Hepatocyte (in vitro differentiated cells): ENCODE results near the gene EPHB6. TPM values are rescaled to one million over a fixed set of nuclear protein-coding genes. Genes with fewer than 3 reads are reported as not detected.

Experiments used
- DNase-seq: peaks from one replicate; pipeline ENCODE4 v3.0.0-alpha.2; 2016; ENCODE audit warnings: low spot score
- H2AFZ ChIP-seq: fragments of 200-600 bp; sonication (generic); 2 replicates; pipeline ENCODE4 v1.6.0; 2016; ENCODE audit warnings: antibody characterized with exemption, mild to moderate bottlenecking
- H3K27ac ChIP-seq: fragments of 200-600 bp; sonication (generic); 2 replicates; pipeline ENCODE4 v1.5.1; 2016; ENCODE audit warnings: mild to moderate bottlenecking
- H3K27me3 ChIP-seq: fragments of 200-600 bp; sonication (generic); 2 replicates; pipeline ENCODE4 v1.6.1; 2016
- H3K36me3 ChIP-seq: fragments of 200-600 bp; sonication (generic); replicated peaks from 2 replicates; pipeline ENCODE4 v1.5.1; 2016; ENCODE audit warnings: low read depth; ENCODE audit not compliant: insufficient read depth
- H3K4me1 ChIP-seq: fragments of 200-600 bp; sonication (generic); 2 replicates; pipeline ENCODE4 v1.5.1; 2016; ENCODE audit warnings: mild to moderate bottlenecking, moderate library complexity; ENCODE audit not compliant: insufficient read depth
- H3K4me2 ChIP-seq: fragments of 200-600 bp; sonication (generic); 2 replicates; pipeline ENCODE4 v1.6.0; 2016
- H3K4me3 ChIP-seq: fragments of 200-600 bp; sonication (generic); 2 replicates; pipeline ENCODE4 v1.5.1; 2016; ENCODE audit warnings: mild to moderate bottlenecking
- H3K79me2 ChIP-seq: fragments of 200-600 bp; sonication (generic); 2 replicates; pipeline ENCODE4 v1.6.0; 2017; ENCODE audit warnings: mild to moderate bottlenecking
- H3K9me2 ChIP-seq: fragments of 200-600 bp; sonication (generic); replicated peaks from 2 replicates; pipeline ENCODE4 v1.6.0; 2017; ENCODE audit warnings: mild to moderate bottlenecking; ENCODE audit not compliant: insufficient read depth
- H3K9me3 ChIP-seq: fragments of 200-600 bp; sonication (generic); 2 replicates; pipeline ENCODE4 v1.5.1; 2016; ENCODE audit warnings: low read depth, mild to moderate bottlenecking
- H4K20me1 ChIP-seq: fragments of 200-600 bp; sonication (generic); 2 replicates; pipeline ENCODE4 v1.6.0; 2016; ENCODE audit warnings: mild to moderate bottlenecking; ENCODE audit not compliant: insufficient read depth, poor library complexity, severe bottlenecking
- EZH2 ChIP-seq: fragments of 200-600 bp; sonication (generic); IDR thresholded peaks from 2 replicates; pipeline ENCODE4 v1.6.1; 2016; ENCODE audit warnings: antibody characterized with exemption, mild to moderate bottlenecking, borderline replicate concordance
- EZH2phosphoT487 ChIP-seq: fragments of 200-600 bp; sonication (generic); IDR thresholded peaks from one replicate; pipeline ENCODE4 v1.6.1; 2018; ENCODE audit warnings: antibody characterized with exemption, mild to moderate bottlenecking, low read depth, moderate library complexity; ENCODE audit not compliant: unreplicated experiment, severe bottlenecking
- WGBS: methylation state at CpG from one replicate; pipeline ENCODE4 v1.1.6; 2016; ENCODE audit warnings: low lambda C conversion rate; ENCODE audit errors: missing lambda C conversion rate; 5-methylcytosine and 5-hydroxymethylcytosine counted together
- polyA plus RNA-seq: library from polyadenylated mRNA; unstranded; fragments of >200 nt; fragmentation: Nextera tagmentation; extraction: Ambion mirVana; gene quantifications from 2 replicates; pipeline ENCODE4 v1.2.1, GENCODE V29; 2016
- total RNA-seq: library from RNA; depleted of rRNA; stranded (reverse); fragments of >200 nt; gene quantifications from 2 replicates; pipeline ENCODE4 v1.2.3, GENCODE V29; 2014
- TF ChIP-seq, protein P1 (sequence below): fragments of 200-600 bp; sonication (generic); IDR thresholded peaks from 2 replicates; pipeline ENCODE4 v1.5.1; 2016; ENCODE audit warnings: antibody characterized with exemption, mild to moderate bottlenecking; ENCODE audit not compliant: poor library complexity

EPHB6 gene
- total and polyA plus RNA-seq, 2 experiments from 2014 or later, result 14.8 to 29.6 TPM

DNA sequence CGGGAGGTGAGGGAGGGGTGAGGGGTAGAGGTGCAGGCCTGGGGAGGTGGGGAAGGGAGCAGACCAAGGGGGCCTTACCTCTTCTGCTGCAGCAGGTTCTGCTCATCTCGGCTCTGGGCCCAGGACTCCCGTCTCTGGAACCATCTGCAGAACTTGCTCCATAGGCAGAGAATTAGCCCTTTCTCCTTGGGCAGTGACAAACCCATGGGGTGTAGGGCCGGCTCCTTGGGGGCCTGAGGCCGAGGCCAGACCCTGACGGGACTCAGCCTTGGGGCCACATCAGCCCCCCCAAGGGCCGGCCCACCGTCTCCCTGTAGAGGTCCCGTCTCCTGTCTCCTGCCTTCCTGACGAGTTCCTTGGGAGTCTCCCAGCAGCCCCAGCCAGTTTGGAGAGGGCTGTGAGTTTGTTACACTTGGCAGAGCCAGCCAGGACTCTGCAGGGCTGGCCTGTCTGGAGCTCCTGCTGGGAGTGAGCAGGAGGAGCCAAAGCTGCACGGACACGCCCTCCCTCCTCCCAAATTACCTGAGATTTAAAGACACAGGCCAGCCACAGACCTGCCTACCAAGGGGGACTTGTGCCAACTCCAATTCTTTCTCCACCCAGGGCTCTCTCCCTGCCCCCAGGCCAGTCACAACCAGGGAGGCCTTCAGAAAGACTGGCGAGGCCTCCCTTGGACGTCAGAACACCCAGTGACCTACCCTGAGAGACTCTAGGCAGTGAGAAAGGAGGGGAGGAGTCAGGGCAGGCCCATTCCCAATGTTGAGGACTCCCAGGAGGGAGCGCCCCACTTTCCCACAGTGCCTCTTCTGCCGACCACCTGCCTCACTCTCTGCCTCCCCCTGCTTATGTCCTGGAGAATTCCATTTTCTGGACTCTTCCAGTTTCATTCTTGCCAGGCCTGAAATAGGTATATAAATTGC, 30.7 kb downstream of the EPHB6 start, which contains the start of gene TRPV6:
Gene TRPV6, minus strand, starts transcription at position 435 of the 920 bp plus-strand sequence.
- no peak within 1 kb of the TSS for H3K4me3 ChIP-seq
- no peak for TF ChIP-seq EZH2phosphoT487
- TF ChIP-seq EZH2, result no peak
- TF ChIP-seq, protein P1, sequence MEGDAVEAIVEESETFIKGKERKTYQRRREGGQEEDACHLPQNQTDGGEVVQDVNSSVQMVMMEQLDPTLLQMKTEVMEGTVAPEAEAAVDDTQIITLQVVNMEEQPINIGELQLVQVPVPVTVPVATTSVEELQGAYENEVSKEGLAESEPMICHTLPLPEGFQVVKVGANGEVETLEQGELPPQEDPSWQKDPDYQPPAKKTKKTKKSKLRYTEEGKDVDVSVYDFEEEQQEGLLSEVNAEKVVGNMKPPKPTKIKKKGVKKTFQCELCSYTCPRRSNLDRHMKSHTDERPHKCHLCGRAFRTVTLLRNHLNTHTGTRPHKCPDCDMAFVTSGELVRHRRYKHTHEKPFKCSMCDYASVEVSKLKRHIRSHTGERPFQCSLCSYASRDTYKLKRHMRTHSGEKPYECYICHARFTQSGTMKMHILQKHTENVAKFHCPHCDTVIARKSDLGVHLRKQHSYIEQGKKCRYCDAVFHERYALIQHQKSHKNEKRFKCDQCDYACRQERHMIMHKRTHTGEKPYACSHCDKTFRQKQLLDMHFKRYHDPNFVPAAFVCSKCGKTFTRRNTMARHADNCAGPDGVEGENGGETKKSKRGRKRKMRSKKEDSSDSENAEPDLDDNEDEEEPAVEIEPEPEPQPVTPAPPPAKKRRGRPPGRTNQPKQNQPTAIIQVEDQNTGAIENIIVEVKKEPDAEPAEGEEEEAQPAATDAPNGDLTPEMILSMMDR, result no peak
- H3K9me2 ChIP-seq, result no peaks in the 10 kb centered on the region
- H3K4me1 ChIP-seq, result no peaks in the 10 kb centered on the region
- H4K20me1 ChIP-seq, result no peaks in the 10 kb centered on the region
- no peaks in the 10 kb centered on the region for H3K27me3 ChIP-seq
- no peak within 1 kb of the TSS for H2AFZ ChIP-seq
- no peak within 1 kb of the TSS for H3K27ac ChIP-seq
- no peaks in the 10 kb centered on the region for H3K9me3 ChIP-seq
- 54% methylated on average over 16 of the region's 16 CpGs for WGBS
- H3K36me3 ChIP-seq, result no peaks in the 10 kb centered on the region
- peak; percentile 53 for DNase-seq
- peak within 1 kb of the TSS; percentile 41 for H3K4me2 ChIP-seq
- no peaks in the 10 kb centered on the region for H3K79me2 ChIP-seq

GRCh38 chr7:142886866-142887265, 32.0 kb downstream of the EPHB6 start:
- no peak overlapping the region for H3K4me2 ChIP-seq
- no peaks in the 10 kb centered on the region for H3K4me1 ChIP-seq
- 77% methylated on average over 7 of the region's 7 CpGs for WGBS
- no peaks in the 10 kb centered on the region for H3K27me3 ChIP-seq
- H3K9me2 ChIP-seq, result no peaks in the 10 kb centered on the region
- H3K4me3 ChIP-seq, result no peak overlapping the region
- no peaks in the 10 kb centered on the region for H3K9me3 ChIP-seq
- no peak overlapping the region for H3K27ac ChIP-seq
- TF ChIP-seq EZH2phosphoT487, result no peak
- TF ChIP-seq EZH2, result no peak
- TF ChIP-seq, protein P1, result no peak
- DNase-seq, result no peak
- no peak overlapping the region for H2AFZ ChIP-seq
- no peaks in the 10 kb centered on the region for H4K20me1 ChIP-seq
- H3K79me2 ChIP-seq, result no peaks in the 10 kb centered on the region
- no peaks in the 10 kb centered on the region for H3K36me3 ChIP-seq

GRCh38 chr7:142887282-142888015, 32.6 kb downstream of the EPHB6 start:
- H3K4me1 ChIP-seq, result no peaks in the 10 kb centered on the region
- H3K36me3 ChIP-seq, result no peaks in the 10 kb centered on the region
- H3K9me2 ChIP-seq, result no peaks in the 10 kb centered on the region
- H3K4me2 ChIP-seq, result no peak overlapping the region
- H3K27ac ChIP-seq, result no peak overlapping the region
- no peaks in the 10 kb centered on the region for H3K9me3 ChIP-seq
- no peak overlapping the region for H2AFZ ChIP-seq
- TF ChIP-seq, protein P1, result no peak
- TF ChIP-seq EZH2phosphoT487, result no peak
- no peak for TF ChIP-seq EZH2
- DNase-seq, result no peak
- 92% methylated on average over 12 of the region's 12 CpGs for WGBS
- H3K4me3 ChIP-seq, result no peak overlapping the region
- H4K20me1 ChIP-seq, result no peaks in the 10 kb centered on the region
- no peaks in the 10 kb centered on the region for H3K27me3 ChIP-seq
- no peaks in the 10 kb centered on the region for H3K79me2 ChIP-seq
